Inflammatory macrophage treated with lipopolysaccharide for 1 hour (primary cell): ENCODE measurements around the gene XIRP1.
A peak's percentile ranks its signal among the peaks of the same experiment; 100 is the strongest.
"Not testable (repeated sequence)": the region's sequence is repeated elsewhere in the genome, so short reads cannot be mapped to it uniquely, and the experiment has no call there.

Experiments used
- DNase-seq, 2 donors: peaks; one replicate each; pipeline ENCODE4 v3.0.0-alpha.2; 2020 to 2022

XIRP1 gene, protein sequence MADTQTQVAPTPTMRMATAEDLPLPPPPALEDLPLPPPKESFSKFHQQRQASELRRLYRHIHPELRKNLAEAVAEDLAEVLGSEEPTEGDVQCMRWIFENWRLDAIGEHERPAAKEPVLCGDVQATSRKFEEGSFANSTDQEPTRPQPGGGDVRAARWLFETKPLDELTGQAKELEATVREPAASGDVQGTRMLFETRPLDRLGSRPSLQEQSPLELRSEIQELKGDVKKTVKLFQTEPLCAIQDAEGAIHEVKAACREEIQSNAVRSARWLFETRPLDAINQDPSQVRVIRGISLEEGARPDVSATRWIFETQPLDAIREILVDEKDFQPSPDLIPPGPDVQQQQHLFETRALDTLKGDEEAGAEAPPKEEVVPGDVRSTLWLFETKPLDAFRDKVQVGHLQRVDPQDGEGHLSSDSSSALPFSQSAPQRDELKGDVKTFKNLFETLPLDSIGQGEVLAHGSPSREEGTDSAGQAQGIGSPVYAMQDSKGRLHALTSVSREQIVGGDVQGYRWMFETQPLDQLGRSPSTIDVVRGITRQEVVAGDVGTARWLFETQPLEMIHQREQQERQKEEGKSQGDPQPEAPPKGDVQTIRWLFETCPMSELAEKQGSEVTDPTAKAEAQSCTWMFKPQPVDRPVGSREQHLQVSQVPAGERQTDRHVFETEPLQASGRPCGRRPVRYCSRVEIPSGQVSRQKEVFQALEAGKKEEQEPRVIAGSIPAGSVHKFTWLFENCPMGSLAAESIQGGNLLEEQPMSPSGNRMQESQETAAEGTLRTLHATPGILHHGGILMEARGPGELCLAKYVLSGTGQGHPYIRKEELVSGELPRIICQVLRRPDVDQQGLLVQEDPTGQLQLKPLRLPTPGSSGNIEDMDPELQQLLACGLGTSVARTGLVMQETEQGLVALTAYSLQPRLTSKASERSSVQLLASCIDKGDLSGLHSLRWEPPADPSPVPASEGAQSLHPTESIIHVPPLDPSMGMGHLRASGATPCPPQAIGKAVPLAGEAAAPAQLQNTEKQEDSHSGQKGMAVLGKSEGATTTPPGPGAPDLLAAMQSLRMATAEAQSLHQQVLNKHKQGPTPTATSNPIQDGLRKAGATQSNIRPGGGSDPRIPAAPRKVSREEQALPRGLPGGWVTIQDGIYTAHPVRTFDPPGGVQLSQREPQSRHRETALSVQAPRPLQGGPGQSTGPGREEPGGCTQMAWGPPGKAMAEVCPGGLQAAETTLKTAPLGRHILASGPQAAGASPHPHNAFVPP (N-terminal part only)

DNA sequence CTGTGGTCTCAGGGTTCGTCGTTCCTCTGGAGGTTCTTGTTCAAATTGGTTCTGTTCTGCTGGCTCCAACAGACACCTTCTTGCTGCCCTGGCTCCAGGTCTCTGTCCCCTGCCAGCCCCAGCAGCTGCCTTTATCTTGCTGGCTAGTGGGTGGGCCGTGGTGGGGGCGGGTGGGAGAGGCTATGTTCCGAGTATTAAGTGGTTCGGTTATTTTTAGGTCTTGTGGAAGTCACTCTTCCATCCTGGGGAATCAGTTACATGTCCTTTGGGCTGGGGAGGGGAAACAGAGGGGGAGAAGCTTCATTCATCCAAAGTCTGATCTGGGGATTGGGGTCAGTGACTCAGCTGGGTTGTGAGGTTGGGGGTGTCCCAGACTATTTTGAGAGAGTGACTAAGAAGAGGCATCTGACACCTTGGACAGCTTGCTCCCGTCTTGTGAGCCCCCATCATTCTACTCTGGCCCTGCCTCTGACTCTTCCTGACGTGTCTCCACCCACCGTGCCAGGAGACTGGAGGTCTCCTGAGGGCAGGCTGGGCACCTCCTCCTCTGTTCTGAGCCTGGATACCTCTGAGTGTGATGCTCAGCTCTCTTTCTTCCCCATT lies at the start of gene XIRP1:
TSS of gene XIRP1 (minus strand) at position 106 of the 603 bp plus-strand sequence. CDS start 3,150 bp downstream, outside the sequence.
- DNase-seq, result no peak

GRCh38 chr3:39241561-39241960 lies 49.2 kb upstream of the XIRP1 start:
- DNase-seq, result peak; percentile 65 to 77

DNA sequence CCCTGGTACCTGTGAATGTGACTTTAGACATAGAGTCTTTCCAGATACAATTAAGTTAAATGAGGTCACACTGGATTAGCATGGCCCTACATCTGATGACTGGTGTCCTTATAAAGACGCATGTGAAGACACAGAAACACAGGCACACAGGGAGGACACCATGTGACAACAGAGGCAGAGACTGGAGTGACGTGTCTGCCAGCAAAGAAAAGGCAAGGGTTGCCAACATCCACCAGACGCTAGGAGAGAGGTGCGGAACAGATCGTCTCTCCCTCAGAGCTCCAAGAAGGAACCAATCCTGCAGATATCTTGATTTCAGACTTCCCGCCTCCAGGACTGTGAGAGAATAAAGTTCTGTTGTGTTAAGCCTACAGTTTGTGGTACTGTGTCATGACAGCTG lies 44.6 kb upstream of the XIRP1 start:
- DNase-seq, result no peak

DNA sequence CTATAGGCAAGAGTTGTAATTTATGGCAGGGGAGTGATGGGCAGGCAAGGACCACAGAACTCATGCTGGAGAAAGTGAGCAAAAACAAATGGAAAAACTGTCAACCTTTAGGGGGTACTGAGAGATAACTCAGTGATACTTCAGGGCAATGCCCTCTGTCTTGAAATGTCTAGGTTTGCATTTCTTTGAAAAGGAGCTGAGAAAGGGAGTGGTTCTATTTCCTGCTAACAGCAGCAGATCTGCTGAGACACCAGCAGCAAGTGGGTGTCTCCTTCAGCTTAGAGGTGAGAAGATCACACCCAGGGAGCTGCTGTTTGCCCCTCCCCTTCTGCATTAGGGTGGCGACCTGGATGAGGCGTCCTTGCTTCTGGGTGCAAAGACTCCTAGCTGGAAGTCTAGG lies 42.3 kb upstream of the XIRP1 start:
- DNase-seq, result no peak

- no peak for DNase-seq
Measured at GRCh38 chr3:39232859-39233258, 40.5 kb upstream of the XIRP1 start.

DNA sequence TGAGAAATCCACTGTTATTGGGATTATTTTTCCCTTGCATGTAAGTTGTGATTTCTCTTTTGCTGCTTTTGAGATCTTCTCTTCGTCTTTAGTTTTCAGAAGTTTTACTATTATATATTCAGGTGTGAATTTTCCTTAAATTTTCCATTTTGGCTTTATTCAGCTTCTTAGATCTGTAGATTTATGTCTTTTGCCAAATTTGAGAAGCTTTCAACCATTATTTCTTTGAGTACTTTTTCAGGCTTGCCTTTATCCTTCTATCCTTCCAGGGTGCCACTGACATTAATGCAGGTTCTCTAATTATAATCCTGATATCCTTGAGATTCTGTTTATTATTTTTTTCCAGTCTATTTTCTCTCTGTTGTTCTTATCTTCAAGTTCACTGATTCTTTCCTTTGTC lies 38.1 kb upstream of the XIRP1 start:
- no peak for DNase-seq

- no peak for DNase-seq
Measured at GRCh38 chr3:39228496-39228895, 36.1 kb upstream of the XIRP1 start.

GRCh38 chr3:39227596-39227995 lies 35.2 kb upstream of the XIRP1 start:
- DNase-seq, result not testable (repeated sequence)

DNA sequence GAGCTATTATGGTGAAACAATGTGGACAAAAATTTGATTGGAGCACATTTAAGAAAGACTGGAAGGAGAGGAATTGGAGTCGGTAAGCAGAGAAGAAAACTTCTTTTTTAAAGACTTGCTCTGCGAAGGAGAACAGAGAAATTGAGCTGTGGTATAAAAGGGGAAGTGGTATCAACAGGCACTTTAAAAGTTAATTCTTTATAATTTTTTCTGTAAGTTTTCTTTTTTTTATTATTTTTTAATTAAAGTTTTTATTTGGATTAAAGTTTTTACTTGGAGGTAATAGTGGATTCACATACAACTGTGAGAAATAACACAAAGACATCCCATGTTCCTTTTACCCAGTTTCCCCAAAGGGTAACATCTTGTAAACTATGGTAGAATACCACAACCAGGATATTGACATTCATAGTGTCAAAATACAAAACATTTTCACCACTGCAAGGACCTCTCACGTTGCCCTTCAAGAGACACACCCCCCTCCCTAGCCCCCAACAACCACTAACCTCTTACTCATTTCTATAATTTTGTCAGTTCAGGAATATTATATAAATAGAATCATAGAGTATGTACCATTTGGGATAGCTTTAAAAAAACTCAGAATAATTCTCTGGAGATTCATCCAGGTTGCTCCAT lies 33.8 kb upstream of the XIRP1 start:
- DNase-seq, result no peak

- no peak for DNase-seq
Measured at GRCh38 chr3:39224288-39224687, 31.9 kb upstream of the XIRP1 start.

GRCh38 chr3:39222939-39223338 lies 30.5 kb upstream of the XIRP1 start:
- no peak for DNase-seq

DNA sequence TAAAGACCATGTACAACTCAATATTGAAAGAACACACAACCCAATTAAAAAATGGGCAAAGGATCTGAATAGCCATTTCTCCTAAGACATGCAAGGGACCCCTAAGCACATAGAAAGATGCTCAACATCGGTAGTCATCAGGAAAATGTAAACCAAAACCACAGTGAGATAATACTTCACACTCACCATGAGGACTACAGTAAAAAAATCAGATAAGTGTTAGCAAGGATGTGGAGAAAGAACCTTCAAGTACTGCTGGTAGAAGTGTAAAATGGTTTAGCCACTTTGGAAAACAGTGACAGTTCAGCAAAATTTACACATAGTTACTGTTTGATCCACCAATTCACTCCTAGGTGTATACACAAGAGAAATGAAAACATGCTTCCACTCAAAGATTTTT lies 30.1 kb upstream of the XIRP1 start:
- DNase-seq, result no peak

- no peak for DNase-seq
Measured at GRCh38 chr3:39221141-39221530, 28.7 kb upstream of the XIRP1 start.

DNA sequence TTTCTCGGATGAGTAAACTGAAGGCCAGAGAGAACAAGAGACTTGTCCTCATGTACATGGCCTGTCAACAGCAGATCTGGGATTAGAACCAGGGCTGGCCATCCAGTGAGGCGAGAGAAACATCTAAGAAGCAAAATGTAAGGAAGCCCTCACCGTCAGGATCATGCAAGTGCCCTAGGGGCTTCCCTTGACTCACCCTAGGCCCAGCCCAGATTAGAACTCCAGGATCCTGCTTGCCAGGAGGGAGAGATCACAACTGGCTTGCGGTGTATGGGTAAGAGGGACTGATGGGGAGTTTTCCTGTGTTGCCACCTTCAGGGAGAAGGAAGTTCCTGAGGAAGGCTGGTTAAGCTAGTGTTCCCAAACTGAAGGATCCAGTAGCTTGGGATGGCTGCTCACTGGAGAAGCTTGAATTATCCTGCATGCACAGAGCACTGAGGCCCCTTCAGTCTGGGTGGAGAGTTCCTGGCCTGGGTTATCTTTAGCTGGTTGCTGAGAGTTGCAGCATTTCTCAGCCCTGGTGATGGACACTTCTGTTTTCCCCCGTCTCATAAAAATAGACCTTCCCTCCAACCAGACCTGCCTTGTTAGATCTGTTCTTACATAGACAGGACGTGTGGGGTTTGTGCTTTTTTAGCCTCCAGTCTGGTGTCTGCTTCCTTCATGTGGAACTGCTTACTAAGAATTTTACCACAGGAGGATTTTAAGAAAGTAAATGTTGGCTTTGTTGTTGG lies 28.2 kb upstream of the XIRP1 start:
- no peak for DNase-seq

DNA sequence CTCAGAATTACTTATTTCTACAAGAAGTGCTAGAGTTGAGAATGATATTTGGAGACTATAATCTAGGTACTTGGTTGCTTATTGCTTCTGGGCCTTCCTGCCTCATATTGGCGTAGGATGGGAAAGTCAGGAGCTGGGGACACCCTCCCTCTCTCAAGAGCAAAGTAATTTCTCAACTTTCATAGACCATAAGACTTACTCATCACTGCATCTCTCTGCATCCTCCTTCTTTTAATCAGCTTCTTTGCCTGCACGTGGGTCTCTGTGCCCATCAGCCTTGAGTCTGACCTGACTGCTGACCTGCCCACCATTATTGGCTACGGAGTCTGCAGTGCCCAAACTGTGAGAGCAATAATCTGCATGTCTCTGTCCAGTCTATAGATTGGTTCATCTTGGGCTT lies 27.3 kb upstream of the XIRP1 start:
- no peak for DNase-seq

DNA sequence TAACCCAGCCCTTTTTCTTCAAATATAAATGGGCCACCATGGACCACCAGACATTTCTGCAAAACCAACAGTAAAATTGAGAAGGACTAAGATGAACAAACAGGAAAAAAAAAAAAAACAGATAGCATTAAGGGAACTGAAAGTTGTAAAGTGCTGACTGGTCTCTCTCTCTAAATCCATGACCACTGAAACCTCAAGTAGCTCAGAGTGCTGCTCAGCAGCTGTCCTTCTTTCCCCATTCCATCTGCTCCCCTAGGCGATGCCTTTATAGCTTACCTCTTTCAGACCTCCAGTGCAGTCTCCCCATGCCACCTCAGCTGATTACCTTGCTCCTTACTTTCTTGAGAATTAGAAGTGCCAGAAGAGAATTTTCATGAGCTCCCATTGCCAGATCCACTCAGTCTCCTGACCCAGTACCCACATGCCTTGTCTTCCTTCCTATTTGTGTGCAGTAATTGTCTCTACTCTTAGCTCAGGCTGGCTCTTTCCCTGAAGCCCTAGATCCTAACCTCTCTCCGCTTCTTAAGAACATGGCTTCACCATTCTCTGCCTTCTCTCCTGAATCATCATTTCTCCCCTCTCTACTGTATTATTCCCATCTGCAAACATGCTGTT lies 23.9 kb upstream of the XIRP1 start:
- peak; percentile 49 to 65 for DNase-seq

DNA sequence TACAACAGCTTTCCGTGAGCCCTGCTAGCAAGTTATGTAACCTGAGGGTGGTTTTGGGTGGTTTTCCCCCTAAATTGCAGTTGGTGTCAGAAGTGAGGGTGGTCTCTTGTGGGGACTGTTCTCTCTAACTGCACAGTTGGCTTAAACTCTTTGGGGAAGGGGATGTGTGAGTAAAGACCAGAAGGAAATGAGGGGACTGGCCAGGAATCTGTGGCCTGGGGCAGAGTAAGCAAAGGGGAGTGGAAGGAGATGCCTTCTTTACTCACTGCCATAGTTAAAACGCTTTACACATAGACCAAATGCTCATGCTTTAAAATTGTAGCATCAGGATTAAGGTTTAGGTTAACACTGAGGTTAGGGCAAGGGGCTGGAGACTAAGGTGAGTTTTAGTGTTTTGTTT lies 21.2 kb upstream of the XIRP1 start:
- DNase-seq, result no peak

DNA sequence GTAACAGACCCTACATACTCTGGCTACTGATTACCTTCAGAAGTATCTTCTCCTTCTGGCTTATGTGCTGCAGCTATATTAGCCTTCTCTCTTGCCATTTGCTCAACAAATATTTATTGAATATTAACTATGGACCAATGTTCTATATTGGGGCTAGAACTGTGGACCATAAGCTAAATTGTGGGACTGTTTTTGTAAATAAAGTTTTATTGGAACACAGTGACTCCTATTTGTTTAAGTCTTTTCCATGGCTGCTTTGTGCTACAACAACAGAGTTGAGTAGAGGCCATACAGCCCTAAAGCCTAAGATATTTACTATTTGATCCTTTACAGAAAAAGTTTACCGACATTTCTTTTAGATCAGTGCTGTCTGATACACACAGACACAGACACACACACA lies 20.3 kb upstream of the XIRP1 start:
- no peak for DNase-seq

- DNase-seq, result no peak
Measured at GRCh38 chr3:39211332-39212130, 19.1 kb upstream of the XIRP1 start.

GRCh38 chr3:39210078-39210477 lies 17.7 kb upstream of the XIRP1 start:
- no peak for DNase-seq
